HG03175 (cell line): ENCODE results near the gene CPNE7.

Experiments
- ATAC-seq: cut with Tn5 transposase; IDR thresholded peaks from one replicate; pipeline ENCODE4 v1.9.1; 2021; ENCODE audit warnings: mild to moderate bottlenecking, moderate library complexity; ENCODE audit not compliant: unreplicated experiment

The CPNE7 gene

DNA sequence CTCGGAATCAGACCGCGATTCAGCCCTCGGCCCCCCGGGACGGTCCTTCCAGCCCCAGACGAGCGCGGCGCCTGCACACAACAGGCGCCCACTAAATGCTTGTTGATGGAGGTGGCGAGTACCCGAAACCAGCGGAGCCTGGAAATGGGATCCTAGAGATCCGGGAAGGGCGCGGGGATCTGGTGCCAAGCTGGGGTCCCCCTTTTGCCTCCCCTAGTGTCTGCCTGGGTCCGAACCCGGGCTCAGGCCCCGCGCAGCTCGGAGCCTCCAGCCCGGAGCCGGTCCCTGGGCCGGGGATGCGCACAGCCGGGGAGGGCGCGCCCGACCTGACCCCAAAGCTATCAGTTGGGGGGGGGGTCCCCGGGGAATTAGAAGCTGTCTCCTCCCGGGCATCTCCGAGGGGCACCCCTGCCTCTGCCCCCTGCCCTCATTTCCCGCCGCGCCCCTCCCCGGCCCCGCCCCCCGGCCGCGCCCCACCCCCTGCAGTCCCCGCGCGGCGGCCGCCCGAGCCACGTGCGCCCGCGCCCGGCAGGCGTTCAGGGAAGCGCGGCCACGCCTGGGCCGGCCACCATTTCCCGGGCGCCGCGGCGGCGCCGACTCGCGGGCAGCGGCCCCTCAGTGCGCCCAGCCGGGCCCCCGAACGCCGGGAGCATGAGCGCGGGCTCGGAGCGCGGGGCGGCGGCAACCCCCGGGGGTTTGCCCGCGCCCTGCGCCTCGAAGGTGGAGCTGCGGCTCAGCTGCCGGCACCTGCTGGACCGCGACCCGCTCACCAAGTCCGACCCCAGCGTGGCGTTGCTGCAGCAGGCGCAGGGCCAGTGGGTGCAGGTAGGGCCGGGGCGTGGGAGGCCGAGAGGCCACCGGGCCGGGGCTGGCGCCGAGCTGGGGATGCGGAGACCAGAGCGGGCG lies at the start of gene CPNE7:
Gene CPNE7 (plus strand): TSS at position 512 of the 906 bp plus-strand sequence. CDS start 140 bp downstream, at position 652.
- no peak for ATAC-seq

DNA sequence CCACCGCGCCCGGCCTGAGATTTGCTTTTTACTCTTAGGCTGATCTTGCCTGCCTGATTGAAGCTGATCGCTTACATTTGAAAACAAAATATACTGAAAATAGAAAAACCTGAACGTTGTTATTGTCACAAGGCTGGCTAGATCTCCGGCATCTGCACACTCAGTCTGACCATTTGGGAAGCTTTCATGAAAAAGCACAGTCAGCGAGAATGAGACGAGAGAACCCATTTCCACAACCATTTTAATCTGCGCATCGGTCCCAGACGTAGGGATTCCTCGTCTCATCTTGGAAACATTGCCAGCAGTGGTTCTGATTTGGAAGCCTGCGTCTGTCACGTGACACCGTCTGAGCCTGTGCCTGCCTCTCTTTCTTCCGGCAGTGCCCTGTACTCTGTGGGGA lies 46.5 kb upstream of the CPNE7 start:
- no peak for ATAC-seq

DNA sequence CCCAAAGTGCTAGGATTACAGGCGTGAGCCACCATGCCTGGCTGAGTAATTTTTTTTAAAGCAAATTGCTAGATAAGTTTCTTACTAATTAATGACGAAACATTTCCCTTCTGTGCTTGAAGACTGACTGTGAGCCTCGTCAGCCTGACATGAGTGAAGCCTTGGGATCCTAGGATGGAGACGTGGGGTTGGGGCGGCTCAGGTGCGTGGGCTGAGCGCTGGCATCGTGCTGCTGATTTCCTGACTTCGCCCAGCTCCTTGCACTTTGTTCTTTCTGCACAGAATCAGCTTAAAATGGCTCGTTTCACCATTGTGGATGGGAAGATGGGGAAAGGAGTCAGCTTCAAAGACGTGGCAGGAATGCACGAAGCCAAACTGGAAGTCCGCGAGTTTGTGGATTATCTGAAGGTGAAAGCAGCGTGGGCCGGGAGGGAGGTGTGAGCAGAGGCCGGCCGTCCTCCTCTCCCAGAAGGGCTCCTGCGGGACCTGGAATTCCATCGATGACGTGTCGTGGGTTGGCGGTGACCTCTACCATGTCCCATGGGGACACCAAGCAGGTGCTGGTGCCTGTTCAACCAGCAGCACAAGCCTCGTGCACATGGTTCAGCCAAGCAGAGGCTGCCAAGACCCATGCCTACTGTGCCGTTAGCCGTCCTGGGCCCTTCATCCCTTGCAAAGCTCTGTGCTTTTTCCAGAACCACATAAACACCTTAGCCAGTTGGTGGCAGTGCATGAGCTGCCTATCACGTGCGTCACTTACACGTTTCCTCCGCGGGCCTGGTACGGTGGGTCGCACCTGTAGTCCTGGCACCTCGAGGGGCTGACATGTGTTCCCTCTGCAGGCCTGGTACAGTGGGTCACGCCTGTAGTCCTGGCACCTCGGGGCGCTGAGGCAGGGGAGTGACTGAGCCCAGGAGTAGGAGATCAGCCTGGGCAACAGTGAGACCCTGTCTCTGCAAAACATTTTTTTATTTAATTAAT lies 44.9 kb upstream of the CPNE7 start:
- ATAC-seq = no peak

DNA sequence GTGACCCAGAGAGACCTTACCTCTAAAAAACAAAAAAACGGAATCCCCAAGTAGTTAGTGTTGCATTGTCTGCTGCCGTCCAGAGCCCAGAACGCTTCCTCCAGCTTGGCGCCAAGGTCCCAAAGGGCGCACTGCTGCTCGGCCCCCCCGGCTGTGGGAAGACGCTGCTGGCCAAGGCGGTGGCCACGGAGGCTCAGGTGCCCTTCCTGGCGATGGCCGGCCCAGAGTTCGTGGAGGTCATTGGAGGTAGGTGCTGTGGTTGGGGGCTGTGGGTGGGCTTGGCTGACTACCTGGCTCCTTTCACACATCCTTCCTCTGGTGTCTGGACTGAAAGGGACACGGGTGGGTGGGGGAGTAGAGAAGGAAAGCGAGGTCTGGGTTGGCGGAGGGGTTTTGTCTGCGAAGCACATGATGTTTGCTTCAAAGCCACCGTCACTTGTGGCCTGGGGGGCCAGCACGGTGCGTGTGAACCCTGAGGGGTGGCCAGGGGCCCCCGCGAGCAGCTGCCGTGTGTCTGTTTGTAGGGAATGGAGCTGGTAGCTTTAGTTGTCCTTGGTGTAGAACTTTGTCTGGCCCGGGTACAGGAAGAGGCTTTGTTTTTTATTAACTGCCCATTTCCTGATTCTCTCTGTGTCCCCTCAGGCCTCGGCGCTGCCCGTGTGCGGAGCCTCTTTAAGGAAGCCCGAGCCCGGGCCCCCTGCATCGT lies 43.6 kb upstream of the CPNE7 start:
- ATAC-seq = no peak

DNA sequence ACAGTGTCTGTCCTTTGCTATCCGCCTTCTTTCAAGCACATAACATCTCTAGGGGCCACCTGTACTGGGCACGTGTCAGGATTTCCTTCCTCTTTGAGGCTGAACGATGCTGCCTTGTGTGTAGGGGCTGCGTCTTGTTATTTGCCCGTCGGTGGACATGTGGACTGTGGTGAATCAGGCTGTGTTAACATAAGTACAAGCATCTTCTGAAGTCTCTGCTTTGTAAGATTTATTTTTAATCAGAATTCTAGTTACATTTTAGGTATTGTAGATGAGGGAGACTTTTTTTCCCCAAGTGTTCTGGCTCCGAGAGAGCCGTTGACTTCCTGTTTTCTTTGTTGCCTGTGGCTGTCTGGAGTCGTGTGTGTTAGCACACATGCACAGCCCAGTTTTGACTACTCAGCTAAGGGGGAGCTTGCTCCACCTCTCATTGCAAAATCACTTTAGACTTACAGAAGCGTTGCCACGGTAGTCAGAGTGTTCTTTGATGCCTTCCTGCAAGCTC lies 41.3 kb upstream of the CPNE7 start:
- no peak for ATAC-seq

DNA sequence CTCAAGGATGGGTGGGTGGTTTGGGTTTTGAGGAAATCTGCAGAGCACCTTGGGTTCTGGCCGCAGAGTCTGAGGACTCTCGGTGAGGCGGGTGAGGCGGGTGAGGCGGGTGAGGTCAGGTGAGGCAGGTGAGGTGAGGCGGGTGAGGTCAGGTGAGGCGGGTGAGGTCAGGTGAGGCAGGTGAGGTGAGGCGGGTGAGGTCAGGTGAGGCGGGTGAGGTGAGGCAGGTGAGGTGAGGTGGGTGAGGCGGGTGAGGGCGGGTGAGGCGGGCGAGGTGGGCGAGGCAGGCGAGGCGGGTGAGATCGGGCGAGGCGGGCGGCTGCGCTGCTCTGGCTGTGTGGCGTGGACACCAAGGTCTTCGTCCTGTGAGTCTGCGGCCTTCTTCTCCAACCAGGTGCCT lies 39.2 kb upstream of the CPNE7 start:
- ATAC-seq = no peak

DNA sequence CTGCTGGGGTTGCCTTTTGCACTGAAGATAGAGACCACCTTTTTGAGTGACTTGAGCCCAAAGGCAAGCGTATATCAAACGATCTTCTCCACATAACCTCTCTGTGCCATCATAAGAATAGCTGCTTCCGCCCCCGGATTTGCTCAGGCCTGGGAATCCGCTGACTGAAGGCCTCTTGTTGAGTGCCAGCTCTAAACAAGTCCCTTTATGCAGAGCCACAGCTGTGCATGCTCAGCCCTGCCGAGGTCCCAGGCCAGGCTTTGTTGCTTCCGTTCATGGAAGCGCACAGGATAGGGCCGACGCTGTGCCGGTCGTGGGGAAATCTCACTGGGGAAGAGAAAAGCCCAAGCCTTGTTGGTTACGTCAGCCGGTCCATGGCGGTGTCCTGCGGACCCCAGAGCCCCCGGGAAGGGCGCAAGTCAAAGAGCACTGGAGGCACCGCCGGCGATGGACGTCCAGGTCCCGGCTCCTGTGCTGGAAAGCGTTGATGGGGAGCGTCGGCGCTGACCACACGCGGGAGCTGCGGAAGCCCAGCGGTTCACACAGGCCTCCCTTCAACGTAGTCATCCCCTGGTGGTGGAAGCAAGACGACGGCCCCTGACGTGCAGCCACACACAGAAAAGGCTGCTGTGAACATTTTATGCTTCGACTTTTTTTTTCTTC lies 38.5 kb upstream of the CPNE7 start:
- ATAC-seq = no peak

DNA sequence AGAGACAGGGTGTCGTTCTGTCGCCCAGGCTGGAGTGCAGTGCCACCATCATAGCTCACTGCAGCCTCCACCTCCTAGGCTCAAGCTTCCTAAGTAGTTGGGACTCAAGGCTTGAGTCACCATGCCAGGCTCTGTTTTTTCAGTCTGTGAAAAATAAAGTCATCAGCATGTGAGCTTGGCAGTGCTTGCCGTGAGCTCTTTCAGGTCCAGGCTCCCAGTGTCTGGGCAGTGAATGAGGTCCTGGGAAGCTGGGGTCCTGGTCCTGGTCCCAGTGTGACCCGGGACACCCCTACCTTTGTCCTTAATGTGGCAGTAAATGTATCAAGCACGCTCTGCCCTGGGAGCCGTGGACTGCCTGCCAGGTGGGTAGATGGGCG lies 38.0 kb upstream of the CPNE7 start:
- no peak for ATAC-seq

DNA sequence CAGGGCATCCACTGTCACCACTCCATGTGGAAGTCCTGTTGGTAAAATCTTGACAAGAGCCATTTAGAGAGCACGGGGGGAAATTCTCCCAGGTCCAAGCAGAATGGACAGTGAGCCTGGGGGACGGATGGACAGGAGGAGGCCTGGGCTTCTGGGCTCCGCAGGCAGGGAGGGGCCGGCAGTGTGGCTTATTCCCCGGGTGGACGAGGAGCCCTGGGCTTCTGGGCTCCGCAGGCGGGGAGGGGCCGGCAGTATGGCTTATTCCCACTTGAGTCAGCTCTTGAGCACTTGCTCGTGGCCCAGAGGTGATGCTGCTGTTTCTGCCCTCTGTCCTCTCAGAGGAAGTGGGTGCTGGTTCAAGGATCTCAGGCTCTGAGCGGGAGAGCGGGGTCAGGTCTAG lies 37.3 kb upstream of the CPNE7 start:
- no peak for ATAC-seq

DNA sequence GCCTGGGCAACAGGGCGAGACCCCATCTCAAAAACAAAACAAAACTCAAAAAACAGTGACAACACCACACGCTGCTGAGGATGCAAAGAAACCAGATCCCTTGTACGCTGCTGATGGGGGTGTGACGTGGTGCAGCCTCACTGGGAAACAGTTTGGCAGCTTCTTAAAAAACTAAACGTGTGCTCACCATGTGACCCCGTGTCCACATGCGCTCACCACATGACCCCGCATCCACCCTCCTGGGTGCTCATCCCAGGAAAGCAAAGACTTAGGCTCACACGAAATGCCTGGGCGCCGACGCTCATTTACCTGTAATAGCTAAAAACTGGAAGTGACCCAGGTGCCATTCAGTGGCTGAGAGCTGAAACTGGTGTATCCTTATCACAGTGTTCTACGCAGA lies 35.0 kb upstream of the CPNE7 start:
- no peak for ATAC-seq

DNA sequence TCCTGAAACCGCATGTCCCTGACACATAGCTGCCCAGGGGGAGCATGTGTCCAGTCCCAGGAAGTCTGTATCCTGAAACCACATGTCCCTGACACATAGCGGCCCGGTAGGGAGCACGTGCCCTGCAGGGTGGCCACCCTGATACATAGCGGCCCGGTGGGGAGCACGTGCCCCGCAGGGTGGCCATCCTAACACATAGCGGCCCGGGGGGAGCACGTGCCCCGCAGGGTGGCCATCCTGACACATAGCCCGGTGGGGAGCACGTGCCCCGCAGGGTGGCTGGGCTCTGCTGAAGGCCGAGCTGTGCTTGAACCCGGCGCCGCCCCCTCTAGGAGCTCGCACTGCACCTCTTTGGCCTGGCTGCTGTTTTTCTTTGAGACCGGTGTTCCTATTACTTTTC lies 33.8 kb upstream of the CPNE7 start:
- no peak for ATAC-seq

DNA sequence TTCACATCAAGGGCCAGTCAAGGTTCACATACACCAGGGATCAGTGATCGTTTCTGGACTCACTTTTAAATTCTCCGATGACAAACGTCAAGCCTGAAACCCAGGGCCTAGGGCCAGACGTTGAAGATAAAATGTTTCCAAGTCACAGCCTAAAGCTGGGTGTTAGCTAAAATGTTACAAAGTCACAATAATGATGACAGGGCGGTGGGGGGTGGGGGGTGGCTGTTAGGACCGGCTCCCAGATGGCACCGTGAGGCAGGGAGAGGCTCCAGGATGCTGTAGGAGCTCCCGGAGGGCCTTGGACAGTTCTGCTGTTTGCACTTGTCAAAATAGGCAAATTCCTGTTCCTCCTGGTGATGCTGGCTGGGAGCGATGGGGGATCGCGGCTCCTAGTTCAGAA lies 31.4 kb upstream of the CPNE7 start:
- ATAC-seq = no peak

DNA sequence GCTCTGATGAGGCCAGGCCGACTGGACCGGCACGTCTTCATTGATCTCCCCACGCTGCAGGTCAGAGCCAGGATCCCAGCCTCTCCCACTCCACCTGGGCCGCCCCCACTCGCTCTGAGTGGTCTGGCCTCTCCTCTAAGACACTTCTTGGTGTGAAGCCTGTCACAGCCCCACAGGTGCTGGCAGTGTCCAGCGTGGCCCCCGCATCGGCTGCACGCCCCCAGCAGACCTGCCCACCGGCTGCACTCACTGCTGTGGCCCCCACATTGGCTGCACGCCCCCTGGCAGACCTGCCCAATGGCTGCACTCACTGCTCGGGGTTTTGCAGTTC lies 30.9 kb upstream of the CPNE7 start:
- ATAC-seq = no peak

DNA sequence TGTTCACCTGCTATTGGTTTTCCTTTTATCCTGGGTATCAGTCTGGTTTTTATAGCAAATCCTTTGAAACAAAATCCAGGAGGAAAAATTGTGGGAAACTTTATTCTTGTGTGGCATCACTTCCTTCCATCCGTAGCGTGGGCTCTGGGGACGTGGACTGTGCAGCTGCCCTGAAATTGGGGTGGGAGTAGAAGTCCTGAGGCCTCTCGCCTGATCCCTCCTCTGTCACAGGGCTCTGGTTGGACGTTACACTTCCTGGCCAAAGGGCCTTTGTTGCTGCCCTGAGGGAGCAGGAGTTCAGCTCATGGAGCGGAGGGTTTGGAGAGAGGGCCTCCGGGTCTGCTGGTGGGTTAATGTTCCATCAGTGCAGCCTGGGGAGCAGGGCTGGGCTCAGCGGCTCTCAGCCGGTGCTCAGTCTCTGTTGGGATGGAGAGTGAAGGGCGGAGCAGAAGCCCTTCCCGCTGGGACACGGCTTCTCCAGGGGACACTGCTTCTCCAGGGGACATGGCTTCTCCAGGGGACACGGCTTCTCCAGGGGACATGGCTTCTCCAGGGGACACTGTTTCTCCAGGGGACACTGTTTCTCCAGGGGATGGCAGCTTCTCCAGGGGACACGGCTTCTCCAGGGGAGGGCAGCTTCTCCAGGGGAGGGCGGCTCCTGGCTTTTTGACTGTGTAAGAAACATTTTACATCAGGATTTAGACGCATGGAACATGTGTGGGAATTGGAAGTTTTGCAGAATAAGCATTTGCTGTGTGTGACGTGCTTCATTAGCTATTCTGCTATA lies 30.3 kb upstream of the CPNE7 start:
- ATAC-seq = no peak

DNA sequence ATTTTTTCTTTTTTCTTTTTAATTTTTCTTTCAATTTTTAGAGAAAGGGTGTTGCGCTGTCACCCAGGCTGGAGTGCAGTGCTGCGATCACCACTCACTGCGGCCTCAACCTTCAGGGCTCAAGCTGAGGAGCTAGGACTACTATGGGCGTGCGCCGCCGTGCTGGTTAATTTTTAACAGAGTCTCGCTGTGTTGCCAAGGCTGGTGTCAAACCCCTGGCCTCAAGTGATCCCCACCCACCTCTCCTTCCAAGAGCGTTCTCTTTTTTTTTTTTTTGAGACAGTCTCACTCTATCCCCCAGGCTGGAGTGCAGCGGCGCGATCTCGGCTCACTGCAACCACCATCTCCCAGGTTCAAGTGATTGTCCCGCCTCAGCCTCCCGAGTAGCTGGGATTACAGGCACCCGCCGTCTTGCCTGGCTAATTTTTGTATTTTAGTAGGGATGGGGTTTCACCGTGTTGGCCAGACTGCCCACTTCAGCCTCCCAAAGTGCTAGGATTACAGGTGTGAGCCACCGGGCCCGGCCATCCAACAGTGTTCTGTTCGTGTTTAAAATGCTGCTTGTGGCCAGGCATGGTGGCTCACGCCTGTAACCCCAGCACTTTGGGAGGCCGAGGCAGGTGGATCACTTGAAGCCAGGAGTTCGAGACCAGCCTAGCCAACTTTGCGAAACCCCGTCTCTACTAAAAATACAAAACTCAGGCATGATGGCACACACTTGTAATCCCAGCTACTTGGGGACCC lies 29.6 kb upstream of the CPNE7 start:
- no peak for ATAC-seq

DNA sequence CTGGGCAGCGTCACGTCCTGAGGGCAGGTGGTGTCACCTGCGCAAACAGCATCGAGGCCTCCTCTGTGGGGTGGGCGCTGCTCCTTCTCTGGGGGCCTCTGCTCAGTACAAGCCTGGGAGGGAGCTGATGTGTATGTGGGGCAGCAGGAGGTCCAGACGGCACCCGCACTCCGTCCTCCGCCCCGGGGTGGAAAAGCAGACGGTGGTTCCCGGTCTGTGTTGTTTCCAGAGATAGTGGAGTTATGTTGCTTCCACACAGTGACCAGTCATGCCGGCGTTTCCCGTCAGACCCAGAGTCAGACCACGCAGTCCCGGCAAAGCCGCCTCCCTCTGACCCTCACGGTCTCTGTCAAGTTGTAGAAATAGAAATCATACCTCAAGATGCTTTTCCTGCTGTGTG lies 28.8 kb upstream of the CPNE7 start:
- ATAC-seq = no peak

DNA sequence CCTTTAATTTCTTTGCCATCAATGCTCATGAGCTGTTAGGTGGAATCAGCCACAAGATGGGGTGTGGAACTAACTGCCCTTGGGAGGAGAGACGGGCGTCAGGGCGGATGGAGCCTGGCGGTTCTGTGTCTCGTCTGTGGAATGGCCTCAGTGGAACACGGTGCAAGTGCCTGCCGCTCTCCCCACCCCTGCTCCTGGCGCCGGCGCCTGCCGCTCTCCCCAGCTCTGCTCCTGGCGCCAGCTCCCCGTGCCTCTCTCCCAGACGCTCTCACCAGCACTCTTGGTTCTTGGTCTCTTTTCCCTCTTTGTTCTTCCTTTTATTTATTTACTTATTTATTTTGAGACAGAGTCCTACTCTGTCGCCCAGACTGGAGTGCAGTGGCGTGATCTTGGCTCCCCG lies 28.3 kb upstream of the CPNE7 start:
- ATAC-seq = no peak

DNA sequence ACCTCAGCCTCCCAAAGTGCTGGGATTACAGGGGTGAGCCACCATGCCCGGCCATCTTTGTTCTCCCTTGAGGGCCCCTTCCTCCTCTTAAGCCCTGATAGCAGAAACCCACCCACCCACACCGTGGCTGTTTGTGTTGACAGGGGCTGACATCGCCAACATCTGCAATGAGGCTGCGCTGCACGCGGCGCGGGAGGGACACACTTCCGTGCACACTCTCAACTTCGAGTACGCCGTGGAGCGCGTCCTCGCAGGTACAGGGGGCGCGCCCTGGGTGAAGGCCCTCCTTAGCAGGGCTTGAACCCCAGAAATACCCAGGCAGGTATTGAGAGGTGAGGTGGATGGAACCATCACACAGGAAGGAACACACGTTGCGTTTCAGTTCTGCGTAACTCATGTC lies 27.7 kb upstream of the CPNE7 start:
- ATAC-seq = no peak

DNA sequence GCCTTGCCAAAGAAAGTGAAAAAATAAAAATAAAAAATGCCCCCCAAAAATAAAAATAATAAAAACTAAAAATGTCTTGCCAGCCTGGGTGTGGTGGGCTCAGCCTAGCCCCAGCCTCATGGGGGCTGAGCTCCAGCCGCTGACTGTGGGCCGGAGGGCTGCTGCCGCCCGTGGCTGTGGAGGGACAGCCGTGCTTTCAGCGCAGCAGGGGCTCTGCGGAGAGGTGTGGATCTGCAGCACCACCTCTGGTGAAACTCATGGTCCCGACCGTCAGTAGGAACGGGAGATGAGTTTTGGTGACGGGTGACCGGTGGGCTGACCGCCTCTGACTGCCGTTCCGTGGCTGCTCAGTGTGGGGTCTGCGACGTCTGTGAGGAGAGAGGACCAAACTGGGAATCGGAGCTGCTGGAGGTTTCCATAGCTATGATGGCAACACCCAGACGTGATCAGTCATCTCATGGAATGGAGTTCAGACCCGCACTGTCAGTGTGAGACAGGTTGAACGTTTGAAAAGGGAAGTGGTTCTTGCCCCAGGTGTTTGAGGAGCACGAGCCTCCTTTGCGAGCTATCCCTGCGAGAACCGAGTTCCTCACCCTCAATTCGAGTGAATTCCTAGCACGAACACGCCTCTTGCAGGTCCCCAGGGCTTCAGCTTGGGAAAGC lies 27.1 kb upstream of the CPNE7 start:
- no peak for ATAC-seq
